HCT116 (cell line): ENCODE measurements around the gene ZNF775. TPM values are rescaled to one million over a fixed set of nuclear protein-coding genes. Genes with fewer than 3 reads are reported as not detected.

Experiments used
- ATAC-seq: fragments of 200-7000 bp; cut with Tn5 transposase; 2 replicates; pipeline ENCODE4 v1.9.1; 2020; ENCODE audit warnings: mild to moderate bottlenecking, moderate library complexity
- BruUV-seq: library from RNA; stranded (reverse); fragments of 400-500 nt; replicated peaks from 2 replicates; lab custom pipeline; 2021; lab: Mats Ljungman, UMichigan
- CTCF ChIA-PET: fragments of 300-600 bp; sonication (Branson Sonifier 250); formaldehyde crosslinking; loops from one replicate; lab custom pipeline; 2021; ENCODE audit warnings: antibody characterized with exemption; lab: Charles Lee
- POLR2A ChIA-PET: fragments of 300-600, 350-600 bp; sonication (Branson Sonifier 250); formaldehyde crosslinking; loops from one replicate; lab custom pipeline; 2021; ENCODE audit warnings: antibody characterized with exemption; lab: Charles Lee
- RAD21 ChIA-PET, 2 experiments: fragments of 300-600 bp; sonication (Branson Sonifier 250); formaldehyde crosslinking; loops; one replicate each; lab custom pipeline; 2023; ENCODE audit warnings: low total read pairs in 2 of 2; ENCODE audit not compliant: uncharacterized antibody in 2 of 2, unreplicated experiment in 2 of 2, low non-redundant PET in 1 of 2; lab: Charles Lee
- DNase-seq: peaks from one replicate; pipeline ENCODE4 v3.0.0-alpha.2; 2010; ENCODE audit warnings: low read depth, low spot score
- H2AFZ ChIP-seq: fragments of 200-600 bp; shearing (Covaris generic), sonication (generic); 2 replicates; pipeline ENCODE4 v1.6.1; 2017; ENCODE audit warnings: low read depth, mixed run types, mixed read lengths, antibody characterized with exemption, low read length; ENCODE audit not compliant: poor library complexity, severe bottlenecking
- H3K27ac ChIP-seq: 2 replicates; pipeline ENCODE4 v1.5.1; 2012; ENCODE audit warnings: low read depth, low read length
- H3K27me3 ChIP-seq: fragments of 200-600 bp; sonication (generic); 2 replicates; pipeline ENCODE4 v1.6.1; 2016; ENCODE audit warnings: mixed run types, low read length, mixed read lengths; ENCODE audit not compliant: insufficient read depth
- H3K36me3 ChIP-seq, 2 experiments: fragments of 200-500 bp in 1 of 2; fragments of 200-600 bp in 1 of 2; sonication (Bioruptor generic) in 1 of 2; sonication (generic) in 1 of 2; 2 replicates each; pipeline versions ENCODE4 v1.5.1 to v1.6.1; 2014 to 2016; ENCODE audit warnings: low read length in 2 of 2, inconsistent platforms in 1 of 2, mixed read lengths in 1 of 2, mixed run types in 1 of 2; ENCODE audit not compliant: insufficient read depth in 2 of 2, control insufficient read depth in 1 of 2
- H3K4me1 ChIP-seq, 2 experiments: fragments of 200-600 bp in 1 of 2; sonication (generic) in 1 of 2; 2 replicates each; pipeline versions ENCODE4 v1.5.1 to v1.6.1; 2012 to 2017; ENCODE audit warnings: low read length in 2 of 2, inconsistent platforms in 1 of 2, mild to moderate bottlenecking in 1 of 2, mixed read lengths in 1 of 2, mixed run types in 1 of 2, moderate library complexity in 1 of 2; ENCODE audit not compliant: insufficient read depth in 2 of 2, control insufficient read depth in 1 of 2
- H3K4me2 ChIP-seq: fragments of 200-600 bp; sonication (generic); 2 replicates; pipeline ENCODE4 v1.6.1; 2017; ENCODE audit warnings: mixed run types, low read length, mixed read lengths
- H3K4me3 ChIP-seq, 2 experiments: fragments of 200-600 bp in 1 of 2; sonication (generic) in 1 of 2; replicated peaks in 1 of 2; 2 replicates each; pipeline ENCODE4 v1.5.1; 2011 to 2016; ENCODE audit warnings: low read length in 2 of 2, control low read depth in 1 of 2, low read depth in 1 of 2, mild to moderate bottlenecking in 1 of 2, mixed read lengths in 1 of 2, mixed run types in 1 of 2
- H3K79me2 ChIP-seq: fragments of 200-600 bp; sonication (generic); 2 replicates; pipeline ENCODE4 v1.6.1; 2017; ENCODE audit warnings: mild to moderate bottlenecking, mixed run types, low read length, moderate library complexity, mixed read lengths; ENCODE audit not compliant: insufficient read depth
- H3K9ac ChIP-seq: fragments of 200-600 bp; sonication (generic); 2 replicates; pipeline ENCODE4 v1.6.1; 2016; ENCODE audit warnings: low read length, mixed read lengths
- H3K9me2 ChIP-seq: fragments of 200-600 bp; sonication (generic), shearing (Covaris generic); 2 replicates; pipeline ENCODE4 v1.6.1; 2017; ENCODE audit warnings: mixed run types, mild to moderate bottlenecking, moderate library complexity; ENCODE audit not compliant: insufficient read depth
- H3K9me3 ChIP-seq, 2 experiments: fragments of 200-500 bp in 1 of 2; fragments of 200-600 bp in 1 of 2; sonication (Bioruptor generic) in 1 of 2; sonication (generic) in 1 of 2; 2 replicates each; pipeline ENCODE4 v1.6.1; 2014 to 2017; ENCODE audit warnings: low read length in 2 of 2, mixed read lengths in 2 of 2, inconsistent platforms in 1 of 2, low read depth in 1 of 2, mild to moderate bottlenecking in 1 of 2, mixed run types in 1 of 2, moderate library complexity in 1 of 2; ENCODE audit not compliant: control insufficient read depth in 1 of 2, insufficient read depth in 1 of 2
- H4K20me1 ChIP-seq: fragments of 200-600 bp; sonication (generic), shearing (Covaris generic); 2 replicates; pipeline ENCODE4 v1.6.1; 2017; ENCODE audit warnings: mixed run types, mild to moderate bottlenecking, moderate library complexity; ENCODE audit not compliant: insufficient read depth
- CEBPB ChIP-seq: IDR thresholded peaks from 2 replicates; pipeline ENCODE4 v1.6.1; 2012; ENCODE audit warnings: low read depth
- CTCF ChIP-seq, 3 experiments: fragments of 200-600 bp in 1 of 3; sonication (generic) in 1 of 3; IDR thresholded peaks in 2 of 3; conservative IDR thresholded peaks in 1 of 3; 2 replicates each; pipeline ENCODE4 v1.5.1; 2012 to 2017; ENCODE audit warnings: low read depth in 2 of 3, low read length in 2 of 3, antibody characterized with exemption in 1 of 3, borderline replicate concordance in 1 of 3, control low read depth in 1 of 3, mild to moderate bottlenecking in 1 of 3, mixed read lengths in 1 of 3, mixed run types in 1 of 3, moderate library complexity in 1 of 3; ENCODE audit not compliant: insufficient read depth in 1 of 3
- ELF1 ChIP-seq: IDR thresholded peaks from 2 replicates; pipeline ENCODE4 v1.6.1; 2012; ENCODE audit warnings: low read depth, borderline replicate concordance
- FOSL1 ChIP-seq: IDR thresholded peaks from 2 replicates; pipeline ENCODE4 v1.6.1; 2012; ENCODE audit warnings: low read depth
- JUND ChIP-seq: IDR thresholded peaks from 2 replicates; pipeline ENCODE4 v1.6.1; 2012
- SRF ChIP-seq: IDR thresholded peaks from 2 replicates; pipeline ENCODE4 v1.6.1; 2012; ENCODE audit warnings: low read depth
- TCF7L2 ChIP-seq: IDR thresholded peaks from 2 replicates; pipeline ENCODE4 v1.7.0; 2011; ENCODE audit warnings: borderline replicate concordance, inconsistent platforms; ENCODE audit not compliant: insufficient read depth, insufficient read length; ENCODE audit errors: extremely low read depth
- intact Hi-C: fragments of 100-400 bp; cut with micrococcal nuclease; formaldehyde crosslinking; loops from 2 replicates; pipeline ENCODE4 v1.10.0; 2022
- total RNA-seq: library from RNA; stranded (reverse); gene quantifications from one replicate; pipeline ENCODE4 v1.2.1, GENCODE V29; 2021; ENCODE audit not compliant: unreplicated experiment
- TF ChIP-seq, protein P1 (sequence below): IDR thresholded peaks from 2 replicates; pipeline ENCODE4 v1.6.1; 2012

Gene ZNF775
- total RNA-seq, 1 experiment from 2014 or later = 4.5 TPM

DNA sequence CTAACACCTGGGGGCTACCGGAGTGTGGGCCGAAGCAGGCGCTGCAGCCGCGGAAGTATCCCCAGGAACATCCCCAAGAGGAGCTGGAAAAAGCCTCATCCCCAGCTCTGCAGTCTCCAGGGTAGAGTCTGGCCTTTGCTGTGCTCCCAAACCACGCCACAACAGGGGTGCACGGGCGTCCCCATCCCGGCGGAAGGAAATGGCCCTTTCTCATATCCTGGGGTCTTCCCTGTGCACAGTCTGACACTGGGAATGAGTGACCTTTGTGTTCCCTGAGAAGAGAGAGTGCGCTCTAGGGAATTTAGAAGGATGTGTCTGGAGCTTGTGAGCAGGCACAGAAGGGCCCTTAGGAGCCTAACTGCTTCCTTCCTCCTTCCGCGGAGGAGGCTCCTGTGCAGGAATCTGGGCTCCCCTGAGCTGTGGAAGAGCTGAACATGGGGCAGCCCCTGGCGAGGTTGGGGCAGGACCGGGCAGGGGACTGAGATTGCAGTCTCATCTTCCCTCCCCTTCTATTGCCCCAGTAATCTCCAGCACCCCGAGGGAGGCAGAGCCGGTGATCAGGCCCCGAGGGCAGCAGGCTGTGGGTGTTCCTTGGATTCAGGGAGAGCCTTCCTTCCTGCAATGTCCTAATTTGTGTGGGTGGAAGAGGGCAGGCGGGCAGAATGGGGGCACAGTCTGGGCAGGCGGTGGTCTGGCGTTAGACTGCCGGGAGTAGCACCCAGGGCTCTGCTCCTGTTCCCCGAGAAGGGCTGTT is 9.2 kb upstream of the ZNF775 start:
- intact Hi-C loops = loop anchor here (5.0 to 10.0 kb wide), 2 partner anchors 32 to 65 kb away; no protein-coding TSS in a partner anchor
- TF ChIP-seq JUND (no peak), FOSL1 (no peak), CTCF (IDR thresholded peaks at IDR 0.05 in 2 of 3, conservative IDR thresholded peaks at IDR 0.05 in 1 of 3; ENCODE audit: borderline replicate concordance in 1 of 3, insufficient read depth in 1 of 3, low read depth in 2 of 3, low read length in 2 of 3) (no peak), ELF1 (no peak), SRF (no peak), TCF7L2 (no peak), CEBPB (no peak)
- TF ChIP-seq, protein P1, sequence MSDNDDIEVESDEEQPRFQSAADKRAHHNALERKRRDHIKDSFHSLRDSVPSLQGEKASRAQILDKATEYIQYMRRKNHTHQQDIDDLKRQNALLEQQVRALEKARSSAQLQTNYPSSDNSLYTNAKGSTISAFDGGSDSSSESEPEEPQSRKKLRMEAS = no peak
- Histone ChIP-seq H3K27ac (peak overlapping the region; percentile 98), H3K79me2 (peaks cover 44% of the 10 kb centered on the region), H3K27me3 (no peaks in the 10 kb centered on the region), H4K20me1 (no peaks in the 10 kb centered on the region), H3K4me3 (peak overlapping the region; percentile 76), H3K36me3 (peaks cover 11 to 16% of the 10 kb centered on the region in 2 experiments; a peak in 3 of 4 replicates), H3K9ac (peak overlapping the region; percentile 89), H3K9me2 (no peaks in the 10 kb centered on the region), H2AFZ (no peak overlapping the region), H3K4me2 (peak overlapping the region; percentile 89), H3K4me1 (peaks cover 13 to 24% of the 10 kb centered on the region in 2 experiments), H3K9me3 (no peaks in the 10 kb centered on the region)
- ChIA-PET POLR2A (interaction anchor here (2.6 kb wide), 1 partner anchor 8 kb away, joined by 15 read pairs; no protein-coding TSS in a partner anchor), CTCF (no interaction called here), RAD21 (no interaction called here)
- TSS peak; percentile 40 for BruUV-seq
- ATAC-seq (no peak), DNase-seq (no peak)
